Loucy (cell line): ENCODE measurements around the gene SHLD1.
A peak's percentile ranks its signal among the peaks of the same experiment; 100 is the strongest.
"Not testable (repeated sequence)": the region's sequence is repeated elsewhere in the genome, so short reads cannot be mapped to it uniquely, and the experiment has no call there.

Source experiments
- H2AFZ ChIP-seq: fragments of 200-600 bp; sonication (generic); 2 replicates; pipeline ENCODE4 v1.6.0; 2016; ENCODE audit warnings: antibody characterized with exemption, mild to moderate bottlenecking, low read length, moderate library complexity
- H3F3A ChIP-seq: fragments of 200-600 bp; 2 replicates; pipeline ENCODE4 v1.6.0; 2016; ENCODE audit warnings: antibody characterized with exemption, low read depth, mild to moderate bottlenecking
- H3K27me3 ChIP-seq: fragments of 200-600 bp; sonication (generic); 2 replicates; pipeline ENCODE4 v1.6.1; 2014; ENCODE audit warnings: low read length, mild to moderate bottlenecking; ENCODE audit not compliant: insufficient read depth, poor library complexity, severe bottlenecking
- H3K36me3 ChIP-seq: fragments of 200-600 bp; sonication (generic); 2 replicates; pipeline ENCODE4 v1.6.1; 2016; ENCODE audit warnings: low read length; ENCODE audit not compliant: insufficient read depth
- H3K4me1 ChIP-seq: fragments of 200-600 bp; sonication (generic); 2 replicates; pipeline ENCODE4 v1.5.1; 2014; ENCODE audit warnings: low read length, mild to moderate bottlenecking; ENCODE audit not compliant: insufficient read depth, poor library complexity, severe bottlenecking
- H3K4me2 ChIP-seq: fragments of 200-600 bp; sonication (generic); 2 replicates; pipeline ENCODE4 v1.6.0; 2014; ENCODE audit warnings: antibody characterized with exemption, low read length, low read depth, mild to moderate bottlenecking; ENCODE audit not compliant: poor library complexity, severe bottlenecking
- H3K4me3 ChIP-seq: fragments of 200-600 bp; sonication (generic); 2 replicates; pipeline ENCODE4 v1.5.1; 2014; ENCODE audit warnings: low read length, mild to moderate bottlenecking, mixed read lengths; ENCODE audit not compliant: poor library complexity, severe bottlenecking
- H3K79me2 ChIP-seq: fragments of 200-600 bp; sonication (generic); 2 replicates; pipeline ENCODE4 v1.6.1; 2014; ENCODE audit warnings: low read length; ENCODE audit not compliant: insufficient read depth
- H3K9ac ChIP-seq: fragments of 200-600 bp; sonication (generic); 2 replicates; pipeline ENCODE4 v1.6.0; 2014; ENCODE audit warnings: mild to moderate bottlenecking, low read depth, low read length, moderate library complexity; ENCODE audit not compliant: poor library complexity, severe bottlenecking
- H3K9me2 ChIP-seq: fragments of 200-600 bp; sonication (generic); replicated peaks from 2 replicates; pipeline ENCODE4 v1.6.1; 2016; ENCODE audit warnings: low read depth, low read length, mixed read lengths
- H3K9me3 ChIP-seq: fragments of 200-600 bp; sonication (generic); 2 replicates; pipeline ENCODE4 v1.6.1; 2014; ENCODE audit warnings: mild to moderate bottlenecking, antibody characterized with exemption, low read length, low read depth; ENCODE audit not compliant: insufficient read depth
- H4K20me1 ChIP-seq: fragments of 200-600 bp; sonication (generic); 2 replicates; pipeline ENCODE4 v1.6.0; 2014; ENCODE audit warnings: antibody characterized with exemption, low read length, mild to moderate bottlenecking; ENCODE audit not compliant: insufficient read depth, poor library complexity, severe bottlenecking
- CTCF ChIP-seq: fragments of 200-600 bp; sonication (generic); conservative IDR thresholded peaks from 2 replicates; pipeline ENCODE4 v1.5.1; 2014; ENCODE audit warnings: mild to moderate bottlenecking, antibody characterized with exemption, low read length
- EZH2phosphoT487 ChIP-seq: fragments of 200-600 bp; IDR thresholded peaks from 2 replicates; pipeline ENCODE4 v1.6.1; 2018; ENCODE audit warnings: antibody characterized with exemption, mild to moderate bottlenecking, moderate library complexity, borderline replicate concordance

Gene SHLD1

GRCh38 chr20:5748246-5748645 is 2.0 kb upstream of the SHLD1 start:
- Histone ChIP-seq H3F3A (no peaks in the 10 kb centered on the region), H3K4me1 (no peaks in the 10 kb centered on the region), H3K9me3 (no peaks in the 10 kb centered on the region), H3K4me3 (no peak overlapping the region), H3K9me2 (no peaks in the 10 kb centered on the region; the same call in 1 of the 2 replicates), H3K27me3 (peaks cover 36% of the 10 kb centered on the region), H3K4me2 (no peak overlapping the region), H2AFZ (no peak overlapping the region), H4K20me1 (no peaks in the 10 kb centered on the region), H3K36me3 (no peaks in the 10 kb centered on the region), H3K9ac (no peak overlapping the region), H3K79me2 (peaks cover 16% of the 10 kb centered on the region)
- no peak for TF ChIP-seq CTCF
- no peak for TF ChIP-seq EZH2phosphoT487

GRCh38 chr20:5749512-5749951 is 669 bp upstream of the SHLD1 start:
- not testable (repeated sequence) for H3K36me3 ChIP-seq, H3K4me1 ChIP-seq, H3K9ac ChIP-seq, H3K9me2 ChIP-seq, H4K20me1 ChIP-seq, H3K4me2 ChIP-seq, H3K9me3 ChIP-seq, H3F3A ChIP-seq
- Histone ChIP-seq H2AFZ (peak overlapping the region; percentile 96), H3K4me3 (peak overlapping the region; percentile 86), H3K27me3 (peaks cover 36% of the 10 kb centered on the region), H3K79me2 (peaks cover 16% of the 10 kb centered on the region)

GRCh38 chr20:5751856-5752255 is 1.7 kb downstream of the SHLD1 start:
- Histone ChIP-seq H3K4me3 (peak overlapping the region; percentile 86), H3K79me2 (peaks cover 16% of the 10 kb centered on the region), H3K36me3 (no peaks in the 10 kb centered on the region), H3F3A (no peaks in the 10 kb centered on the region), H3K9me3 (no peaks in the 10 kb centered on the region), H4K20me1 (no peaks in the 10 kb centered on the region), H3K9me2 (no peaks in the 10 kb centered on the region; the same call in 1 of the 2 replicates), H3K4me2 (peak overlapping the region; percentile 77), H3K27me3 (peaks cover 20% of the 10 kb centered on the region), H3K9ac (no peak overlapping the region), H3K4me1 (no peaks in the 10 kb centered on the region), H2AFZ (no peak overlapping the region)
- TF ChIP-seq CTCF (no peak), EZH2phosphoT487 (no peak)

- no peaks in the 10 kb centered on the region for H3K9me3 ChIP-seq
- no peak overlapping the region for H2AFZ ChIP-seq
- H3K4me1 ChIP-seq = no peaks in the 10 kb centered on the region
- no peak for TF ChIP-seq CTCF
- H3K79me2 ChIP-seq = peaks cover 16% of the 10 kb centered on the region
- no peaks in the 10 kb centered on the region; the same call in 1 of the 2 replicates for H3K9me2 ChIP-seq
- H3K4me3 ChIP-seq = no peak overlapping the region
- no peaks in the 10 kb centered on the region for H3K36me3 ChIP-seq
- H3K4me2 ChIP-seq = peak overlapping the region; percentile 29
- H3K9ac ChIP-seq = no peak overlapping the region
- no peaks in the 10 kb centered on the region for H3F3A ChIP-seq
- peaks cover 1% of the 10 kb centered on the region for H3K27me3 ChIP-seq
- no peaks in the 10 kb centered on the region for H4K20me1 ChIP-seq
Observed at GRCh38 chr20:5753814-5754213, 3.6 kb downstream of the SHLD1 start.
